ENCODE measurements around the gene GPR17. TPM values are rescaled to one million over a fixed set of nuclear protein-coding genes. Genes with fewer than 3 reads are reported as not detected.

GPR17 gene
- total and polyA plus RNA-seq, 4 experiments from 2014 or later: not detected

GRCh38 chr2:127697482-127698180, 51.7 kb downstream of the GPR17 start:
- Histone ChIP-seq H3K27ac (ENCODE audit: low read depth, low read length) (no peak overlapping the region), H3K9me3 (ENCODE audit: control insufficient read depth in 1 of 2, low read length in 2 of 2) (no peaks in the 10 kb centered on the region), H3K36me3 (ENCODE audit: insufficient read depth, low read length) (no peaks in the 10 kb centered on the region), H3K27me3 (ENCODE audit: insufficient read depth, low read length) (no peaks in the 10 kb centered on the region), H3K4me3 (ENCODE audit: low read length in 2 of 2) (no peak overlapping the region), H3K4me1 (ENCODE audit: insufficient read depth, low read length) (peaks cover 14% of the 10 kb centered on the region)
- H3K4me3 Mint-ChIP-seq: peak overlapping the region in 1 of 8 donors; percentile 29
- peaks cover 0 to 13% of the 10 kb centered on the region in 2 donors for H3K36me3 Mint-ChIP-seq
- peaks cover 8 to 25% (median 13%) of the 10 kb centered on the region in 4 donors for H3K4me1 Mint-ChIP-seq
- intact Hi-C loops (cut with micrococcal nuclease): no loop called here
- ChIA-PET CTCF (ENCODE audit: partially characterized antibody) (no interaction called here), POLR2A (ENCODE audit: partially characterized antibody) (no interaction called here)
- H3K27ac Mint-ChIP-seq: peak overlapping the region in 1 of 7 donors; percentile 57
- no peaks in the 10 kb centered on the region for H3K27me3 Mint-ChIP-seq
- no peak for DNase-seq
- peaks cover 0 to 4% (median 0%) of the 10 kb centered on the region in 8 donors for H3K9me3 Mint-ChIP-seq

GRCh38 chr2:127698553-127699355, 52.8 kb downstream of the GPR17 start:
- no peak for DNase-seq
- intact Hi-C loops (cut with micrococcal nuclease): no loop called here
- Histone ChIP-seq H3K27me3 (ENCODE audit: insufficient read depth, low read length) (no peaks in the 10 kb centered on the region), H3K27ac (ENCODE audit: low read depth, low read length) (no peak overlapping the region), H3K4me3 (ENCODE audit: low read length in 2 of 2) (no peak overlapping the region), H3K9me3 (ENCODE audit: control insufficient read depth in 1 of 2, low read length in 2 of 2) (no peaks in the 10 kb centered on the region), H3K4me1 (ENCODE audit: insufficient read depth, low read length) (peaks cover 25% of the 10 kb centered on the region), H3K36me3 (ENCODE audit: insufficient read depth, low read length) (no peaks in the 10 kb centered on the region)
- Mint-ChIP-seq H3K4me3 (peak overlapping the region in 1 of 8 donors; percentile 21), H3K27ac (peak overlapping the region in 4 of 7 donors; percentile 55 to 77 (median 59)), H3K27me3 (no peaks in the 10 kb centered on the region), H3K36me3 (peaks cover 0 to 13% of the 10 kb centered on the region in 2 donors), H3K9me3 (peaks cover 0 to 4% (median 0%) of the 10 kb centered on the region in 8 donors), H3K4me1 (peaks cover 11 to 35% (median 19%) of the 10 kb centered on the region in 4 donors)
- POLR2A ChIA-PET (ENCODE audit: partially characterized antibody): no interaction called here
- CTCF ChIA-PET (ENCODE audit: partially characterized antibody): no interaction called here

GRCh38 chr2:127700527-127701192, 54.7 kb downstream of the GPR17 start:
- no peaks in the 10 kb centered on the region for H3K27me3 ChIP-seq (ENCODE audit: insufficient read depth, low read length)
- intact Hi-C loops (cut with micrococcal nuclease): loop anchor here (1.0 to 5.0 kb wide), 7 partner anchors 51 to 390 kb away; partner anchors contain the start of genes IWS1, SAP130 and UGGT1
- ChIA-PET POLR2A (ENCODE audit: partially characterized antibody) (interaction anchor here (0.6 to 2.5 kb wide), 18 partner anchors 10 to 444 kb away, joined by 3 to 28 read pairs (median 8); partner anchors contain the start of genes AMMECR1L, IWS1, POLR2D and UGGT1), CTCF (ENCODE audit: partially characterized antibody) (no interaction called here)
- H3K27me3 Mint-ChIP-seq: no peaks in the 10 kb centered on the region
- peak overlapping the region; percentile 91 to 95 (median 92) for H3K4me3 Mint-ChIP-seq
- H3K27ac ChIP-seq (ENCODE audit: low read depth, low read length): peak overlapping the region; percentile 90
- no peaks in the 10 kb centered on the region for H3K36me3 ChIP-seq (ENCODE audit: insufficient read depth, low read length)
- H3K4me3 ChIP-seq (ENCODE audit: low read length in 2 of 2): peak overlapping the region; percentile 74 to 93
- peaks cover 42% of the 10 kb centered on the region for H3K4me1 ChIP-seq (ENCODE audit: insufficient read depth, low read length)
- DNase-seq: no peak
- peaks cover 7 to 24% of the 10 kb centered on the region in 2 donors for H3K36me3 Mint-ChIP-seq
- peak overlapping the region; percentile 97 to 99 (median 98) for H3K27ac Mint-ChIP-seq
- peaks cover 0 to 4% (median 0%) of the 10 kb centered on the region in 8 donors for H3K9me3 Mint-ChIP-seq
- peaks cover 25 to 53% (median 34%) of the 10 kb centered on the region in 4 donors for H3K4me1 Mint-ChIP-seq
- H3K9me3 ChIP-seq (ENCODE audit: control insufficient read depth in 1 of 2, low read length in 2 of 2): no peaks in the 10 kb centered on the region

- Histone ChIP-seq H3K4me1 (ENCODE audit: insufficient read depth, low read length) (peaks cover 42% of the 10 kb centered on the region), H3K4me3 (ENCODE audit: low read length in 2 of 2) (peak within 1 kb of the TSS; percentile 74 to 93), H3K9me3 (ENCODE audit: control insufficient read depth in 1 of 2, low read length in 2 of 2) (no peaks in the 10 kb centered on the region), H3K27ac (ENCODE audit: low read depth, low read length) (peak within 1 kb of the TSS; percentile 90), H3K27me3 (ENCODE audit: insufficient read depth, low read length) (no peaks in the 10 kb centered on the region), H3K36me3 (ENCODE audit: insufficient read depth, low read length) (peaks cover 5% of the 10 kb centered on the region)
- peaks cover 25 to 53% (median 34%) of the 10 kb centered on the region in 4 donors for H3K4me1 Mint-ChIP-seq
- peak within 1 kb of the TSS; percentile 91 to 95 (median 92) for H3K4me3 Mint-ChIP-seq
- H3K9me3 Mint-ChIP-seq: peaks cover 0 to 4% (median 0%) of the 10 kb centered on the region in 8 donors
- DNase-seq: peak; percentile 89 to 92 (median 91)
- H3K27ac Mint-ChIP-seq: peak within 1 kb of the TSS; percentile 97 to 99 (median 98)
- peaks cover 7 to 27% of the 10 kb centered on the region in 2 donors for H3K36me3 Mint-ChIP-seq
- intact Hi-C loops (cut with micrococcal nuclease): loop anchor here (1.0 to 5.0 kb wide), 7 partner anchors 52 to 390 kb away; partner anchors contain the start of genes IWS1, SAP130 and UGGT1
- ChIA-PET CTCF (ENCODE audit: partially characterized antibody) (no interaction called here), POLR2A (ENCODE audit: partially characterized antibody) (interaction anchor here (0.6 to 2.5 kb wide), 22 partner anchors 9 to 445 kb away, joined by 3 to 28 read pairs (median 7); partner anchors contain the start of genes AMMECR1L, IWS1, POLR2D and UGGT1)
- no peaks in the 10 kb centered on the region for H3K27me3 Mint-ChIP-seq
Observed at GRCh38 chr2:127701193-127701650, 55.3 kb downstream of the GPR17 start, which contains the start of gene SFT2D3. TSS of gene SFT2D3 (plus strand) at chr2:127701497. CDS start at chr2:127701529, 32 bp downstream.

GRCh38 chr2:127701651-127702394, 55.9 kb downstream of the GPR17 start:
- Mint-ChIP-seq H3K4me1 (peaks cover 26 to 53% (median 36%) of the 10 kb centered on the region in 4 donors), H3K9me3 (peaks cover 0 to 4% (median 0%) of the 10 kb centered on the region in 8 donors), H3K4me3 (peak overlapping the region; percentile 80 to 94 (median 91)), H3K36me3 (peaks cover 7 to 32% of the 10 kb centered on the region in 2 donors), H3K27me3 (no peaks in the 10 kb centered on the region), H3K27ac (peak overlapping the region; percentile 88 to 99 (median 94))
- DNase-seq: peak; percentile 82 to 86 (median 86)
- Histone ChIP-seq H3K36me3 (ENCODE audit: insufficient read depth, low read length) (peaks cover 11% of the 10 kb centered on the region), H3K4me1 (ENCODE audit: insufficient read depth, low read length) (peaks cover 42% of the 10 kb centered on the region), H3K27ac (ENCODE audit: low read depth, low read length) (peak overlapping the region; percentile 90), H3K9me3 (ENCODE audit: control insufficient read depth in 1 of 2, low read length in 2 of 2) (no peaks in the 10 kb centered on the region), H3K27me3 (ENCODE audit: insufficient read depth, low read length) (no peaks in the 10 kb centered on the region), H3K4me3 (ENCODE audit: low read length in 2 of 2) (peak overlapping the region; percentile 64 to 93)
- POLR2A ChIA-PET (ENCODE audit: partially characterized antibody): interaction anchor here (0.6 to 2.5 kb wide), 34 partner anchors 9 to 445 kb away, joined by 3 to 28 read pairs (median 5); partner anchors contain the start of genes AMMECR1L, IWS1, POLR2D and SAP130
- intact Hi-C loops (cut with micrococcal nuclease): loop anchor here (1.0 to 5.0 kb wide), 7 partner anchors 53 to 389 kb away; partner anchors contain the start of genes IWS1, SAP130 and UGGT1
- CTCF ChIA-PET (ENCODE audit: partially characterized antibody): interaction anchor here (0.8 to 1.3 kb wide), 3 partner anchors 13 to 109 kb away, joined by 3 to 5 read pairs (median 3); partner anchors contain the start of gene WDR33

All from CD4-positive, alpha-beta memory T cell (primary cell).